ENCODE measurements around the gene RAB20. TPM values are rescaled to one million over a fixed set of nuclear protein-coding genes. Genes with fewer than 3 reads are reported as not detected.
A peak's percentile ranks its signal among the peaks of the same experiment; 100 is the strongest.
"Not testable (repeated sequence)": the region's sequence is repeated elsewhere in the genome, so short reads cannot be mapped to it uniquely, and the experiment has no call there.

Gene RAB20
- total RNA-seq, 1 donor from 2014 or later = 0.77 TPM

- DNase-seq (ENCODE audit: low read depth in 2 of 2) = no peak
Measured at GRCh38 chr13:110554946-110555345, 6.6 kb downstream of the RAB20 start.

- DNase-seq (ENCODE audit: low read depth in 2 of 2) = no peak
Measured at GRCh38 chr13:110554227-110554836, 7.2 kb downstream of the RAB20 start.

DNA sequence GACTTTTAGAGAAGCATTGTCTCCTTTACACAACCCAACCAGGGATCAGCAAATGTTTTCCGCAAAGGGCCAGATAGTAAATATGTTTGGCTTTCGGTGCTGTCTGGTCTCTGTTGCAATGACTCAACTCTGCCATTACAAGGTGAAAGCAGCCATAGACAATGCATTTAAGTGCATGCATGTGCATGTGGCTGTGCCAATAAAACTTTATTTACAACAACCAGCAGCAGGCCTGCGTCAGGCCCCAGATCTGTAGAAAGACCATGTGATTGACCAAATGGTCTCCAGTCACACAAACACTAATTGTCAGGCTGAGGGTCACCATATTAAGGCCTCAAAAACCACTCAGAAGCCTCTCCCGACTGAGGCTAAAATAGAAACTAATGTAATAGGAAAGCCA lies 8.1 kb downstream of the RAB20 start:
- DNase-seq (ENCODE audit: low read depth in 2 of 2) = no peak

DNA sequence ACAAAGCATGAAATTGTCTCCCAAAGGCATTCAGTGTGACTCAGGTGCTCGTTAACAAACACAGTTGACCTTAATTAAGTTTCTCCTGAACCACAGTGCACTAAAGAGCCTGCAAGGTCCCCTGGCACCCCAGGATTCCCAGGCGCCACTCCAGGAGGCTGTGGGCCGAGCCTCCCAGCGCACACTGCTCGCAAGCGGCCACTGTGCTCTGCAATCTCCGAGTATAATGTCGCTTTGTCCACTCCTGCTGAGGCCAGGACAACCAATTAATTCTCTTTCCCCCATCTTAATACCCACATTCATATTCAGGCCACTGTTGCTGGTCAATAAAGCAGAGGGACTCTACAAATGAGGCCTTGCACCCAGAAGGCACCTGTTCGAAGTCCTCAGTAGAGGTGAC lies 8.8 kb downstream of the RAB20 start:
- no peak for DNase-seq (ENCODE audit: low read depth in 2 of 2)

GRCh38 chr13:110551284-110551683 lies 10.2 kb downstream of the RAB20 start:
- DNase-seq (ENCODE audit: low read depth in 2 of 2) = no peak

DNA sequence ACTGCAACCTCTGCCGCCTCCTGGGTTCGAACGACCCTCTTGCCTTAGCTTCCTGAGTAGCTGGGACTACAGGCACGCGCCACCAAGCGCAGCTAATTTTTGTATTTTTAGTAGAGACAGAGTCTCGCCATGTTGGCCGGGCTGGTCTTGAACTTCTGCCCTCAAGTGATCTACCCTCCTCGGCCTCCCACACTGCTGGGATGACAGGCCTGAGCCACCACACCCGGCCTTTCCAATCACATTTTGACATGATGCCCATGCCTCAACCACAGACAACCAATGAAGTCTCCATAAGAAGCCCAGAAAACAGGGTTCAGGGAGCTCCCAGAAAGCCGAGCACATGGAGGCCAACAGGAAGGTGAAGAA lies 11.7 kb downstream of the RAB20 start:
- no peak for DNase-seq (ENCODE audit: low read depth in 2 of 2)

DNA sequence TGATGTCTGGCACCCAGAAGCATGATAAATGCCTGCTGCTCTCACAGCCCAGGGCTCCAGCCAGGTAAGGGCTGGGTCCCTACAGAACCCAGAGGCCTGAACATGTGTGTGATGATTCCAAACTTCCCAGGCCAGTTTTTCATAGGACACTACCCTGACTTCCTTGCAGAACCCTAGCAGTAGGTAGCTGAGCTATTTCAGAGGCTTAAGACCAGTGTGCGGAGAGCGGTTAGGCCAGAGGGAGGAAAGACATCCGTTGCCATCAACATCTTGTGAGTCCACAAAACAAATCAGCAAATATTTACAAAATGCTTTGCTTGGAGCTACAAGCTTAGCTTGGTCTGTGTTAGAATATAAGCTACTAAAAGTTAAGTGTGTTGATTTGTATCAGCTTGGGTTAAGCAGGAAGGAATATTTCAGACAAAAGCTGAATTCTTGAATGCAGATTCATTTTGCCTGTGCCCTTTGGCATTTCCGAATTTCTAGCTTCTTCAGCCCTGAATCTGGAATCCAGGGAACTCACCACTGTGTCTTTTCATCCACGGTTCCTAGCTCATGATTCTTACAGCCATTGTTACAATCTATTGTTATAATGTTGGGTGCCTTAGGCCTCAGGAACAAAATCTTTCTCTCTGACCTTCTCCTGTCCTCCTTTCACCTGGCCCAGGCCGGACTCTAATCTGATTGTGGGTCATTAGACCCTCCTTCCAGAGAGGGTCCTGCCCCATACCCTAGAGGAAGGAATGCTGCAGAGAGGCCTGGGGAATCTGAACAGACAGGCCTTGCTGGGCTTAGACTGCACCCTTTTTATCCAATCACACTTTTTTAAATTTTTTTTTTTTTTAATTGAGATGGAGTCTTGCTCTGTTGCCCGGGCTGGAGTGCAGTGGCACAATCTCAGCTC lies 12.4 kb downstream of the RAB20 start:
- DNase-seq (ENCODE audit: low read depth in 2 of 2) = no peak

GRCh38 chr13:110546926-110547325 lies 14.6 kb downstream of the RAB20 start:
- DNase-seq (ENCODE audit: low read depth in 2 of 2) = peak in 1 of 2 donors; percentile 96

GRCh38 chr13:110546378-110546777 lies 15.1 kb downstream of the RAB20 start:
- DNase-seq (ENCODE audit: low read depth in 2 of 2) = no peak

DNA sequence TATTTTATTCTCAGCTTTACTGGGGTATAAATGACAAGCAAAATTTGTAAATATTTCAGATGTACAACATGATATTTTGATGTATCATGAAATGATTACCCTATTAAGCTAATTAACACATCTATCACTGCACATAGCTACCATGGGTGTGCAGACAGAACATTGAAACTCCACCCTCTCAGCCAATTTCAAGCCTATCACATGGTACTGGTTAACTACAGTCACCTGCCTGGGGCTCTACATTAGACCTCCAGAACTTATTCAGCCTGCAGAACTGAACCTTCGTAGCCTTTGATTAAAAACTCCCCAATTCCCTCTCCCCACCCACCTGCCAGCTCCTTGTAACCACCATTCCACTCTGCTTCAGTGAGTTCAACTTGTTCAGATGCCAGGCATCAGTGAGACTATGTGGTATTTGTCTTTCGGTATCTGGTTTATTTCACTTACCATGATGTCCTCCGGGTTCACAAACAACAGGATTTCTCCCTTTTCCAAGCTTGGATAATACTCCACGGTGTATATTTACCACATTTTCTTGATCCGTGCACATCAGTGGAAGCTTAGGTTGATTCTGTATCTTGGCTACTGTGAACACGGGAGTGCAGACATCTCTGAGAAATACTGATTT lies 19.2 kb downstream of the RAB20 start:
- DNase-seq (ENCODE audit: low read depth in 2 of 2) = no peak

- no peak for DNase-seq (ENCODE audit: low read depth in 2 of 2)
Measured at GRCh38 chr13:110541526-110541920, 20.0 kb downstream of the RAB20 start.

- no peak for DNase-seq (ENCODE audit: low read depth in 2 of 2)
Measured at GRCh38 chr13:110540871-110541525, 20.5 kb downstream of the RAB20 start.

- DNase-seq (ENCODE audit: low read depth in 2 of 2) = no peak
Measured at GRCh38 chr13:110539894-110540293, 21.6 kb downstream of the RAB20 start.

- peak in 1 of 2 donors; percentile 26 for DNase-seq (ENCODE audit: low read depth in 2 of 2)
Measured at GRCh38 chr13:110538632-110539031, 22.9 kb downstream of the RAB20 start.

GRCh38 chr13:110536006-110536693 lies 25.4 kb downstream of the RAB20 start:
- no peak for DNase-seq (ENCODE audit: low read depth in 2 of 2)

- no peak for DNase-seq (ENCODE audit: low read depth in 2 of 2)
Measured at GRCh38 chr13:110535526-110535925, 26.0 kb downstream of the RAB20 start.

- no peak for DNase-seq (ENCODE audit: low read depth in 2 of 2)
Measured at GRCh38 chr13:110533771-110534670, 27.5 kb downstream of the RAB20 start.

- DNase-seq (ENCODE audit: low read depth in 2 of 2) = not testable (repeated sequence)
Measured at GRCh38 chr13:110532258-110532657, 29.3 kb downstream of the RAB20 start.

DNA sequence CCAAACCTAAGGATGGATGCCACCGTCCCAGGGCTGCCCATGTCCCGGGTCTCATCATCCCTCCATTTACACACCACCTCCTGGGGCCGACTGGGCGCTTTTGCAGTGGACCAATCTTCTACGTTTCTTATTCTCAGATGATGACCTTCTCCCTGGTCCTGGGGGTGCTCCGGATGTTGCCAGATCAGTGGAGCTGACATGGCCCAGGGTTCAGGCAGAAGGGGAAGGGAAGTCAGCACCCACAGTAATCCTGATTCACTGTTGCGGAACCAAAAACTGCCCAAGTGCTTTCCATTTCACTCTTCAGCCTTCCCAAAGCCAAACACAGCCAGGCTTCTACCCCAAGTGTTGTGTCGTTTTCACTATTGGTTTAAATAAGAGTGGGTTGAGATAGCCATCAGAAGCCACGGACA lies 29.8 kb downstream of the RAB20 start:
- DNase-seq (ENCODE audit: low read depth in 2 of 2) = no peak

DNA sequence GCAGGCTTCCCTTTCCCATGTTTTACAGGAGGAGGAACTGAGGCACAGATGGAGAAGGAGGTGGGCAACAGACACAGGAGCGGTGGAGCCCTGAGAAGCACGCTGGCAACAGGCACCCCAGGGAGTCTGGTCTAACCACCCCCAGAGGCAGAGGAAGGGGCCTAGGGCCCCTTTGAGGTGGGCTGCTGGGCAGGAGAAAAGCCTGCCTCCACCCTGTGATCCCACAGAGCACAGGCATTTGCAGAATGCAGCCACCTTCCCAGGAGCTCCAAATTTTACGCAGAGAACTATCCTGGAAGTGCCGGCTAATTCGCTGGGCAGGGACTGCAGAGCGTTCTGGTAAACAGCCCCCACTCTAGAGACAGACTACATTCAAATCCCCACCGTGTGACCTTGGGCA lies 30.4 kb downstream of the RAB20 start:
- DNase-seq (ENCODE audit: low read depth in 2 of 2) = no peak
